Measurements from ENCODE around the gene IFITM5. TPM values are rescaled to one million over a fixed set of nuclear protein-coding genes. Genes with fewer than 3 reads are reported as not detected.

The IFITM5 gene
- total and polyA plus RNA-seq, 2 experiments from 2014 or later, result not detected

GRCh38 chr11:294780-295179 is 4.5 kb downstream of the IFITM5 start:
- Histone ChIP-seq H3K4me1 (ENCODE audit: insufficient read depth) (peaks cover 8% of the 10 kb centered on the region), H4K20me1 (ENCODE audit: insufficient read depth, poor library complexity, severe bottlenecking) (no peaks in the 10 kb centered on the region), H2AFZ (no peak overlapping the region), H3K27ac (no peak overlapping the region), H3K9me3 (ENCODE audit: low read depth) (no peaks in the 10 kb centered on the region), H3K4me2 (no peak overlapping the region), H3K27me3 (no peaks in the 10 kb centered on the region), H3K9me2 (replicated peaks; ENCODE audit: insufficient read depth) (no peaks in the 10 kb centered on the region), H3K79me2 (no peaks in the 10 kb centered on the region), H3K4me3 (no peak overlapping the region), H3K36me3 (replicated peaks; ENCODE audit: insufficient read depth, low read depth) (no peaks in the 10 kb centered on the region)
- DNase-seq (ENCODE audit: low spot score), result no peak
- no peak for TF ChIP-seq EZH2 (IDR thresholded peaks at IDR 0.05; ENCODE audit: borderline replicate concordance)
- no peak for TF ChIP-seq CTCF (IDR thresholded peaks at IDR 0.05; ENCODE audit: poor library complexity)
- 93% methylated on average over 12 of the region's 16 CpGs for WGBS (ENCODE audit: low lambda C conversion rate, missing lambda C conversion rate)

- no peaks in the 10 kb centered on the region for H3K9me2 ChIP-seq (replicated peaks; ENCODE audit: insufficient read depth)
- H3K4me2 ChIP-seq, result no peak overlapping the region
- H3K27ac ChIP-seq, result no peak overlapping the region
- H3K9me3 ChIP-seq (ENCODE audit: low read depth), result no peaks in the 10 kb centered on the region
- no peaks in the 10 kb centered on the region for H3K36me3 ChIP-seq (replicated peaks; ENCODE audit: insufficient read depth, low read depth)
- H2AFZ ChIP-seq, result no peak overlapping the region
- H3K79me2 ChIP-seq, result no peaks in the 10 kb centered on the region
- peaks cover 13% of the 10 kb centered on the region for H3K4me1 ChIP-seq (ENCODE audit: insufficient read depth)
- no peaks in the 10 kb centered on the region for H4K20me1 ChIP-seq (ENCODE audit: insufficient read depth, poor library complexity, severe bottlenecking)
- 94% methylated on average over 24 of the region's 27 CpGs for WGBS (ENCODE audit: low lambda C conversion rate, missing lambda C conversion rate)
- H3K27me3 ChIP-seq, result no peaks in the 10 kb centered on the region
- no peak for DNase-seq (ENCODE audit: low spot score)
- no peak for TF ChIP-seq EZH2phosphoT487 (IDR thresholded peaks at IDR 0.05; ENCODE audit: low read depth, severe bottlenecking, unreplicated experiment)
- no peak for TF ChIP-seq CTCF (IDR thresholded peaks at IDR 0.05; ENCODE audit: poor library complexity)
- no peak for TF ChIP-seq EZH2 (IDR thresholded peaks at IDR 0.05; ENCODE audit: borderline replicate concordance)
- H3K4me3 ChIP-seq, result no peak overlapping the region
These were observed 5.3 kb downstream of the IFITM5 start for GRCh38 chr11:293852-294661.

GRCh38 chr11:293271-293851 is 6.0 kb downstream of the IFITM5 start:
- no peak overlapping the region for H3K4me3 ChIP-seq
- no peaks in the 10 kb centered on the region for H3K79me2 ChIP-seq
- no peak for DNase-seq (ENCODE audit: low spot score)
- TF ChIP-seq CTCF (IDR thresholded peaks at IDR 0.05; ENCODE audit: poor library complexity) (no peak), EZH2phosphoT487 (IDR thresholded peaks at IDR 0.05; ENCODE audit: low read depth, severe bottlenecking, unreplicated experiment) (no peak), EZH2 (IDR thresholded peaks at IDR 0.05; ENCODE audit: borderline replicate concordance) (no peak)
- no peaks in the 10 kb centered on the region for H3K9me3 ChIP-seq (ENCODE audit: low read depth)
- H3K4me1 ChIP-seq (ENCODE audit: insufficient read depth), result peaks cover 13% of the 10 kb centered on the region
- no peaks in the 10 kb centered on the region for H3K36me3 ChIP-seq (replicated peaks; ENCODE audit: insufficient read depth, low read depth)
- H4K20me1 ChIP-seq (ENCODE audit: insufficient read depth, poor library complexity, severe bottlenecking), result no peaks in the 10 kb centered on the region
- H3K27me3 ChIP-seq, result no peaks in the 10 kb centered on the region
- H3K9me2 ChIP-seq (replicated peaks; ENCODE audit: insufficient read depth), result no peaks in the 10 kb centered on the region
- WGBS (ENCODE audit: low lambda C conversion rate, missing lambda C conversion rate), result 83% methylated on average over 12 of the region's 18 CpGs
- H2AFZ ChIP-seq, result no peak overlapping the region
- H3K27ac ChIP-seq, result no peak overlapping the region
- no peak overlapping the region for H3K4me2 ChIP-seq
